ENCODE results near the gene NECTIN3. TPM values are rescaled to one million over a fixed set of nuclear protein-coding genes. Genes with fewer than 3 reads are reported as not detected.

Gene NECTIN3, protein sequence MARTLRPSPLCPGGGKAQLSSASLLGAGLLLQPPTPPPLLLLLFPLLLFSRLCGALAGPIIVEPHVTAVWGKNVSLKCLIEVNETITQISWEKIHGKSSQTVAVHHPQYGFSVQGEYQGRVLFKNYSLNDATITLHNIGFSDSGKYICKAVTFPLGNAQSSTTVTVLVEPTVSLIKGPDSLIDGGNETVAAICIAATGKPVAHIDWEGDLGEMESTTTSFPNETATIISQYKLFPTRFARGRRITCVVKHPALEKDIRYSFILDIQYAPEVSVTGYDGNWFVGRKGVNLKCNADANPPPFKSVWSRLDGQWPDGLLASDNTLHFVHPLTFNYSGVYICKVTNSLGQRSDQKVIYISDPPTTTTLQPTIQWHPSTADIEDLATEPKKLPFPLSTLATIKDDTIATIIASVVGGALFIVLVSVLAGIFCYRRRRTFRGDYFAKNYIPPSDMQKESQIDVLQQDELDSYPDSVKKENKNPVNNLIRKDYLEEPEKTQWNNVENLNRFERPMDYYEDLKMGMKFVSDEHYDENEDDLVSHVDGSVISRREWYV
- polyA plus RNA-seq (2014; cell fraction: cytosol; rRNA removed) = 10.8 and 14.0 TPM in 2 replicates
- polyA plus RNA-seq (2014; cell fraction: nucleus; rRNA removed) = 6.9 and 8.5 TPM in 2 replicates

- DNase-seq (ENCODE audit: low spot score) = peak; percentile 96
These were observed at the start of gene NECTIN3 for GRCh38 chr3:111071257-111072030. Gene NECTIN3 (plus strand): TSS chr3:111071816. CDS start chr3:111072018, 202 bp downstream.

DNA sequence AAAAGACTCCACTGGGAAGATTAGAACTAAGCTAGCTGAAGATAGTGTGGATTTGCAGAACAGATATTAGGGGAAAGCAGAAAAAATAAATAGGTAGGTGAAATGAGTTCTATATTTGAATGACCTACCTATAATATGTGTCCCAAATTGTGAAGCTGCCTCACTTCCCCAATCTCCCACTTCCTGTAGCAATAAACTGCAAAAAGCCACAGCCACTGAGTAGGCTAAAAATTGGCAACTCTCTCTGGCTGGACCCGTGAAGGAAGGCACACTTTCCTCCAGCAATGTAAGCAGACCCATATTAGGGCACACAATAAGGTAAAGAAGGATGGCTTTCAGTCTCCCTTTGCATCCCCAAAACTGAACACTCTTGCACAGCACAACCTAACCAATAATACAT lies 43.7 kb upstream of the NECTIN3 start:
- DNase-seq (ENCODE audit: low spot score) = no peak

DNA sequence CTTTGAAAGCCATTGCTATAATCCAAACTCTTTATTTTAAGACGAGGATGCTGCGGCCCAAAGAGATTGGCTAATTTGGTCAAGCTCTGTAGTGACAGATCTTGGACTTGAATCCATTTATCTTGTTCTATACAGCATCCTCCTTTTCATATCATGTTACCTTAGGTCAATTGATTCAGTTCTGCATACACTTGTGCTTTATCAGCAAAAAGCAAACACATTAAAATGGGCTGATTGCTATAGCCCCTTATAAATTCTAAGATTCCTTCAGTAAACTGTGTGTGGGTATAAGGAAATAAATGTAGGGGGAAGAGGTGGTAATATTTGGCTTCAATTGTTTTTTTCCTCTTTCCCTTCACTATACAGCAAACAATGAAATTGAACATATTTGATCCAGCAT lies 40.1 kb upstream of the NECTIN3 start:
- peak; percentile 38 for DNase-seq (ENCODE audit: low spot score)

DNA sequence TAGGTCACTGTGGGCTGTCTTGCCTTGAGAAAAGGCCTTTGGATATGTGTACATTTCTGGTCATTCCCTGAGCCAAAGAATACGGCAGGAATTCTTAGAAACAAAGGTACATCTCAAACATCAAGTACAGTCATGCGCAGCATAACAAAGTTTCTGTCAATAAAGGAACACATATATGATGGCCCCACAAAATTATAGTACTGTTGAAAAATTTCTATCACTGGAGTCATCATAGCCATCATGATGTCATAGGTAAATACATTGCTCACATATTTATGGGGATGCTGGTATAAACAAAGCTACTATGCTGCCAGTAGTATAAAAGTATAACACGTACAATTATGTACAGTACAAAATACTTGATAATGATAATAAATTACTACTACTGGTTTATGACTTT lies 38.9 kb upstream of the NECTIN3 start:
- DNase-seq (ENCODE audit: low spot score) = no peak

DNA sequence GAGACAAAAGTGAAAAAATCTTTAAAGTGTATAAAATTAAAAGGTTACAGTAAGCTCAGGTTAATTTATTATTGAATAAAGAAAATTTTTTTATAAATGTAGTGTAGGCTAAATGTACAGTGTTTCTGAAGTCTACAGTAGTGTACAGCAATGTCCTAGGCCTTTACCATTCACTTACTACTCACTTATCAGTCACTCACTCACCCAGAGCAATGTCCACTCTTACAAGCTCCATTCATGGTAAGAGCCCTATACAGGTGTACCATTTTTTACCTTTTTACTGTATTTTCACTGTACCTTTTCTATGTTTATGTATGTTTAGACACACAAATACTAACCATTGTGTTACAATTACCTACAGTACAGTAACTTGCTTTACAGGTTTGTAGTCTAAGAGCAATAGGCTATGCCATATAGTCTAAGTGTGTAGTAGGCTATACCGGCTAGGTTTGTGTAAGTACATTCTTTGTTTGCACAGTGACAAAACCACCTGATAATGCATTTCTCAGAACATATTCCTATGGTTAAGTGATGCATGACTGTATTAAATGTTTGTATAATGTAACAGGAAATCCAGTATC lies 38.1 kb upstream of the NECTIN3 start:
- no peak for DNase-seq (ENCODE audit: low spot score)

DNA sequence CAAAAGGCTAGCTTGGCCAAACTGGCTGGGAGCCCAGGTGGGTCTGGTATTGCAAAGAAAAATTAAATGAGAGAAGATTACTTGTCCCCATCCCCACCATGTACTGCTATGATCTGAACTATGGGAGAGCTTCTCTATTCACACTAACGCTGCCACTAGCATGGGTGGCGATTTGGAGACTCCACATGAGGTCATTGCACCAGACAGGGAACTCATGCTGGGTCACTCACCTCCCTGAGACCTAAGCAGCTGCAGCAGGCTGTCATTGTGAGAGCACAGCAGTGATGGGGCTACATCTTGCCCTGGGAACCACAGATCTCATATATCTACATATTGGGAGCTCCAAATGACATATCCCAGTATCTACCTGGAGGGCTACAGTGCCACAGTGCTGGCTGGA lies 36.3 kb upstream of the NECTIN3 start:
- DNase-seq (ENCODE audit: low spot score) = no peak

GRCh38 chr3:111035902-111036301 lies 35.7 kb upstream of the NECTIN3 start:
- no peak for DNase-seq (ENCODE audit: low spot score)

GRCh38 chr3:111040959-111041358 lies 30.7 kb upstream of the NECTIN3 start:
- DNase-seq (ENCODE audit: low spot score) = no peak

DNA sequence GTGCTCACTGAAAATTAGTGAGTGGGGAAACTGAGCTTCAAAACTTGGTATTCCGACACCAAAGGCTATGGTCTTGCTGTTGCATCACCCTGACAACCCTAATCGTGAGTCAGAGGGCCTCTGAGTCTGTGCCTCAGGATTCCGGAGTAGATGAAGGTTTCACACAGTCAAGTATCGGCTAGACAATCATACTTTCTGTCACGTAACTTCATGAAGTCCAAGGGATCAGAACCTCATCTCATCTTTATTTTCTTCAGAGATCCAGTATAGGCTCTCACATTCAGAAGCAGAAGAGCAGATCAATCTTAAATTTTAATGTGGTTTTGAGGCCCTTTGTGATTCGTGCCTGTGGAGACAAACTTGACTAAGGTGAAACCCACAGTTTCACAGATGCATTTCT lies 26.1 kb upstream of the NECTIN3 start:
- DNase-seq (ENCODE audit: low spot score) = no peak

DNA sequence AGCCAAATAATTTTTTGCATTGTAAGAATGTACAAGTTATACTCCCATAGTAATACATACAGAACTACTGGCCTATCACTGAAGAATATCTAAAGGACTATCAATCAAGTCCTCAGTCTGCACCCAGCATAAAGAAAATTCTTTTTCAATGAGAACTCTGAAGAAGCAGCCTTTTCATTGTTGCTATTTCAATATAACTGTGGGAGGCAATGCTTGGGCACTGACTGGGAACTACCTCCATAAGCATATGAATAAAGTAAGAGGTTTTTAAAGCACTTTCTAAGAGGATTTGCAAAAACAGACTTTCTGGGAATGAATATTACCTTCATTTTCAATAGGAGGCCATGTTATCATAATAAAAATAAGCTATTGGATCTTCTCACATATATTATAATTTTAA lies 24.6 kb upstream of the NECTIN3 start:
- no peak for DNase-seq (ENCODE audit: low spot score)

DNA sequence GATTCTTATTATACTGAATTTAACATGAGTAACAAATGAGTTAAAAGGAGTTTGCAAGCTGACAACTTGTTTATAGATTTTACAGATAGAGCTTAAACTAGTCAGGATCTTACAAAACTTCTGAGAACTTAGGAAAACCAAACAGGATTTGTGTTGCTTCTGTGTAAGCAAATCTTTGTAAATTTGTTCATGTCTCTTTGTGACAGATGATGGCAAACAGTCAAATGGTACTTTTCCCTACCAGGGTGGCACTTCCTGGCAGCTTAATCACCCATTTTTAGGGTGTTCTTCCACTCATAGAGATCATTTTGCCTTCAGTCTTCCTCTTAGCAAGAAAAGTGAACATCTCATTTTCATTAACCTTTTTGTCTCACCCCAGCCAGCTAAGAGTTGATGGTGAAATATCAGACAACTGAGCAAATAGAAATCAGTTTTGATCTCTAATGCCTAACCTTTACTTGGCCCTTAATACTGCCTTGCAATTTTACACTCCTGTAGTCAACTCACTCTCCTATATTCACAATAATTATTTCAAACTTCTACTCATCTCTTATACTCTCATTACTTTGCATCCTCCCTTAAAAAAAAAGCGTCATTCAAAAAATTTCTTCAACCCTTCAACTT lies 23.7 kb upstream of the NECTIN3 start:
- DNase-seq (ENCODE audit: low spot score) = no peak

DNA sequence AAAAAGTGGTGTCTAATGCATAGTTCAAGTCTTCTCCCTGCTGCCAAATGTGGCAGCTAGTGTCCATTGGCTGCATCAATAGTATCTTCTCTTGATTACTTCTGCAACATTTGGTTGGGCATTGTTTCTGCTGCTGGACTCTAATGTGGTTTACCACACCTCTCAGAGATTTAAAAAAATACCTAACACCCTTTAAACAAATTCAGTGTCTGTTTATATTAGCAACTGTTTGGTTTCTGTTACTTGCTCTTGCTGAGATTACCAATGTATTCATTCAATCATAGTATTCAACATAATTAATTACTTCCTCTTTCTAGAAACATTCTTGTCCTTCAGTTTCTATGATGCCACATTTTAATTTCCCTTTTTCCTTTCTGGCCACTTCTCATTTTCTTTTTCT lies 20.3 kb upstream of the NECTIN3 start:
- DNase-seq (ENCODE audit: low spot score) = no peak

DNA sequence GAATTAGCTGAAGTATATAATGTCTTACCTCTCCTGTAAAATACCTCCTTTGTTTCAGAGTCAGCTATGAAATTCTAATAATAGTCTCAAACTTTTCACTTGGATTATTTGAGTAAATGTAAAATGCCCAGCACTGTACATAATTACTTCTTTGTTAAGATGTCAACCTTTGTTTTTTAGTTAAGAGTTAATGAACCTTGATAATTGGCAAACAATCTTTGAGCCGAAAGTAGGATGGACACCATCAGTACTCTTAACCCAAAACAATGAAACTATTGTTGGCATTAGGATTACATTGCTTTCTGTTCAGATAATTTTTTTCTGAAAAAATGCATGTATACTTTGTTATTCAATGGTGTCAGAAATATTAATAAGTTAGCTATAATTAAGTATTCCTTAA lies 3.0 kb upstream of the NECTIN3 start:
- DNase-seq (ENCODE audit: low spot score) = no peak

- peak; percentile 39 for DNase-seq (ENCODE audit: low spot score)
These were observed 1.4 kb upstream of the NECTIN3 start for GRCh38 chr3:111069974-111070771.

GRCh38 chr3:111070772-111071256 lies 802 bp upstream of the NECTIN3 start:
- no peak for DNase-seq (ENCODE audit: low spot score)

DNA sequence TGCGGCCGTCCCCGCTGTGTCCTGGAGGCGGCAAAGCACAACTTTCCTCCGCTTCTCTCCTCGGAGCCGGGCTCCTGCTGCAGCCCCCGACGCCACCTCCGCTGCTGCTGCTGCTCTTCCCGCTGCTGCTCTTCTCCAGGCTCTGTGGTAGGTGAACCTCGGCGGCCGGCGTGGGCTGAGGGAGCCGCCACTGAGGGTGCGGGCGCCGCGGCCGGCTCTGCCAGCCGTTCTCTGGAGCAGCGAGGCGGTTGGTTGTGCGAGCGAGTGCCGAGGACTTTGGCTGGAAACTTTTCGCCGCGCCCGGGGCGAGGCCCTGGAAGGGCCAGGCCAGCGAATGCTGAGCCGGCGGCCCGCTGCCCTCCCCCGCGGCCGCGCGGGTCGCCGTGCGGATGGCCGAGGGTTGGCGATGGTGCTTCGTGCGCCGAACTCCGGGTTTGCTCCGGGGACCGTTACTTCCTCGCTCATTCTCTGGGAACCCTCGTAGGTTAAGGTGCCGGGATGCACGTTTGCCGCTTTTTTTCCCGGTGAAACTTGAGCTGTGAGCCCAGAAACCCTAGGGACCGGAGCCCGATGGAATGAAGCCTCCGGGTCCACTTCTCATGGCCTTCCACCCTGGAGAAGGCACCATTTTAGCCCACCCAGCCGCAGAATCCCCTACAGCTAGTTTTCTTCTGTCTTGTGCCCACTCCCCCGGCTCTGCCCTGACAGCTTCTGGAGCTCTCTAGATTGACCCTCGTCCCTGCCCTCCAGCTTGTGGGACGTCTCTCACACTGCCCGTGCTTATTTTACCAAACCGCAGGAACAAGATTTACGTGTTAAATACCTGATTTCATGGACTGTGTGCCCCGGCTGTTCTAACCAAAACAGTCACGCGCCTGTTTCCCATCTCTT lies 660 bp downstream of the NECTIN3 start:
- DNase-seq (ENCODE audit: low spot score) = peak; percentile 22

DNA sequence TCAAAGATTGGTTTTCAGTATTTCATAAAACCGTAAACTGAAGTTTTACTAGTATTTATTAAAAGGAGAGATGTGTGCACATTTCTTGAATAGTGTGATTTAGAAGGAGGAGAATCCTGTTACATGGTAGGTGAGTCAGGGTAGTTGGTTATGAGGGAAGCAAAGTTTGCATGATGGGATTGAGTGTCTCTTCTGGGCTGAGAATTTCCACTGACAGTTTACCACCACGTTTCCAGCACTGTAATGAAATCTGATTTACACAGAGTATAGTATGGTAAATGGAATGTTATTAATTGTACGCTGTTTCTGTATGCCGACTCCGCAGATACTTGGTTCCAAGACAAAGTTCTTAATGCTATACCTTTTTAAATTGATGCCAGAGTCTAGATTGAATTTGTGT lies 1.6 kb downstream of the NECTIN3 start:
- DNase-seq (ENCODE audit: low spot score) = no peak

GRCh38 chr3:111076732-111077131 lies 5.1 kb downstream of the NECTIN3 start:
- DNase-seq (ENCODE audit: low spot score) = no peak

- DNase-seq (ENCODE audit: low spot score) = no peak
These were observed 5.8 kb downstream of the NECTIN3 start for GRCh38 chr3:111077369-111077768.

- DNase-seq (ENCODE audit: low spot score) = no peak
These were observed 8.8 kb downstream of the NECTIN3 start for GRCh38 chr3:111080413-111080812.
